Measurements from ENCODE around the gene PLXNA2. TPM values are rescaled to one million over a fixed set of nuclear protein-coding genes. Genes with fewer than 3 reads are reported as not detected.

PLXNA2 gene
- total RNA-seq, 2 donors from 2014 or later: 44.5 to 51.6 TPM

DNA sequence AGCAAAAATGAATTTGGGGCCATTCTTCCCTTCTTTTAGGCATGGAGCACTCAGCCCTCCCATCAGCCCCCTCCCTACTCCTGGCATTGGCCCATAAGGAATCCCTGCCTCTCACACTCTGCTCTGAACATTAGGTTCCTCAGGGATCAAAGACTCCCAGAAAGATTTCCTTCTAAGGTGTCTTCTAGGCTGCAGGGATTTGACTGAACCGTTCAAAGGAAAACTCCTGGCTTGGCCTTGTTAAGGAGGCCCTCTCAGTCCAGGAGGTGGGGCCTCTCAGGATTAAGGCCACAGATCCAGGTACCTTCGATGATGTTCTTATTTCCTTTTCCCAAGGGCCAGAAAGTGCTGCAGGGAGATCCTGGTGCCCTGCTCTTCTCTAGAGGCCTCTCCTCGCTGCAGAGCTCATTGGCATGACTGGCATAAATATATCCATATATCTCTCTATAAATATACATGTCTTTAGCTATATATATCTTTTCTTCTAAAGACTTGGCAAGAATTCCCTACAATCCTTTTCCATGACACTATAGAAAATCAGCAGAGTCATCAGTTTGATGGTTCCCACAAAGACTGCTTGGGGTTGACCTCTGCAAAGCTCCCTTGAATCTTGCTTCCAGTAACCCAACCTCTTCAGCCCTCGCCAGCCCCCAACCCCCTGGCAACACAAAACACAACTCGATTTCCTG, 59.1 kb downstream of the PLXNA2 start:
- no peaks in the 10 kb centered on the region for H3K9me3 ChIP-seq
- DNase-seq: no peak
- 70 to 74% methylated on average over 5 of the region's 5 CpGs for WGBS, 2 donors
- H3K4me3 ChIP-seq: no peak overlapping the region
- TF ChIP-seq, protein P1, sequence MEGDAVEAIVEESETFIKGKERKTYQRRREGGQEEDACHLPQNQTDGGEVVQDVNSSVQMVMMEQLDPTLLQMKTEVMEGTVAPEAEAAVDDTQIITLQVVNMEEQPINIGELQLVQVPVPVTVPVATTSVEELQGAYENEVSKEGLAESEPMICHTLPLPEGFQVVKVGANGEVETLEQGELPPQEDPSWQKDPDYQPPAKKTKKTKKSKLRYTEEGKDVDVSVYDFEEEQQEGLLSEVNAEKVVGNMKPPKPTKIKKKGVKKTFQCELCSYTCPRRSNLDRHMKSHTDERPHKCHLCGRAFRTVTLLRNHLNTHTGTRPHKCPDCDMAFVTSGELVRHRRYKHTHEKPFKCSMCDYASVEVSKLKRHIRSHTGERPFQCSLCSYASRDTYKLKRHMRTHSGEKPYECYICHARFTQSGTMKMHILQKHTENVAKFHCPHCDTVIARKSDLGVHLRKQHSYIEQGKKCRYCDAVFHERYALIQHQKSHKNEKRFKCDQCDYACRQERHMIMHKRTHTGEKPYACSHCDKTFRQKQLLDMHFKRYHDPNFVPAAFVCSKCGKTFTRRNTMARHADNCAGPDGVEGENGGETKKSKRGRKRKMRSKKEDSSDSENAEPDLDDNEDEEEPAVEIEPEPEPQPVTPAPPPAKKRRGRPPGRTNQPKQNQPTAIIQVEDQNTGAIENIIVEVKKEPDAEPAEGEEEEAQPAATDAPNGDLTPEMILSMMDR (IDR thresholded peaks at IDR 0.05): no peak
- TF ChIP-seq POLR2A (IDR thresholded peaks at IDR 0.05): no peak
- no peak overlapping the region for H3K27ac ChIP-seq
- peaks cover 21% of the 10 kb centered on the region for H3K4me1 ChIP-seq
- intact Hi-C loops (cut with DNase I): no loop called here
- no peaks in the 10 kb centered on the region for H3K27me3 ChIP-seq
- no peak for ATAC-seq
- H3K36me3 ChIP-seq (replicated peaks in 1 of 2; ENCODE audit: insufficient read depth in 1 of 2, low read depth in 2 of 2): no peaks in the 10 kb centered on the region

DNA sequence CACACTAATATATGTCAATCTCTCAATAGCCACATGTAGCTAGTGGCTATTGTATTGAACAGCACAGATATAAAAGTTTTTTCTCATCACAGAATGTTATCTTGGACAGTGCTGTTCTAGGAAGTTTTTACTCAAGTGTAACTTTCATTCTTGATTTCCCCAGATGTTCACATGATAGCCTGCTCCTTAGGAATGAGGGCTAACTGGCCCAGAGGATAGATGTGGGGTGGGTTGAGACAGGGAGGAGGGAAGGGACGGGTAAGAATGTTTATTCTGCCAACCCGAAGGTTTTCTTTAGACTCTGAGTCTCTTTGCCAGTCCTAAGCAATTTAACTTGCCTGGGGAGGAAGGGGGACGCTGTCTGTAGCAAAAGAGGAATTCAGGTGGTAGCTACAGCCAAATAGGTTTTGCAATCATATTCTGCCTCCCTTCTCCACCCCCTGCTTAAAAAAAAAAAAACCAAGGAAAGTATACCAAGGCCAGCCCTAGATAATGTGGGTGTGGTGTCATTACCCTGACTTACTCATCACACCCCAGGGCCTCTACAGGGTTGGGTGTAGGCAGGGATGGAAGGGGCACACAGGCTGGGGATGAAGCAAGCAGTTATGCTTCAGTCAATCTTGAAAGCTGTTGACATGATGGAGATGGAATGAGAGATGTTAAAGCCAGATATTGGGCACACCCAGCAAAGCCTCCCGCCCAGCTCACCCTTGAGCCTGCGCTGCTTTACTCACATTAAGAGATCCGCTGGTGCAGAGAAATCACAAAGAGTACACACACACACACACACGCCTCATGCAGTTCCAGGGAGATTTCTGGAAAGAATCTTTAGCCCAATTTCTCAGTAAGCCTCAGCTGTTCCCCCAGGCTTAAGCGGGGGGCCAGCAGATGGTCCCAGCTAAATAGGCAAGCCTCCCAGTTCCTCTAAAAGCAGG, 59.9 kb downstream of the PLXNA2 start:
- no peak overlapping the region for H3K4me3 ChIP-seq
- no peaks in the 10 kb centered on the region for H3K27me3 ChIP-seq
- ATAC-seq: peak; percentile 23
- H3K36me3 ChIP-seq (replicated peaks in 1 of 2; ENCODE audit: insufficient read depth in 1 of 2, low read depth in 2 of 2): no peaks in the 10 kb centered on the region
- peak in 1 of 4 donors; percentile 22 for DNase-seq
- H3K9me3 ChIP-seq: no peaks in the 10 kb centered on the region
- intact Hi-C loops (cut with DNase I): no loop called here
- WGBS, 2 donors: 72 to 76% methylated on average over 8 of the region's 8 CpGs
- no peak overlapping the region for H3K27ac ChIP-seq
- TF ChIP-seq POLR2A (IDR thresholded peaks at IDR 0.05): no peak
- TF ChIP-seq, protein P1 (IDR thresholded peaks at IDR 0.05): no peak
- H3K4me1 ChIP-seq: peaks cover 30% of the 10 kb centered on the region

DNA sequence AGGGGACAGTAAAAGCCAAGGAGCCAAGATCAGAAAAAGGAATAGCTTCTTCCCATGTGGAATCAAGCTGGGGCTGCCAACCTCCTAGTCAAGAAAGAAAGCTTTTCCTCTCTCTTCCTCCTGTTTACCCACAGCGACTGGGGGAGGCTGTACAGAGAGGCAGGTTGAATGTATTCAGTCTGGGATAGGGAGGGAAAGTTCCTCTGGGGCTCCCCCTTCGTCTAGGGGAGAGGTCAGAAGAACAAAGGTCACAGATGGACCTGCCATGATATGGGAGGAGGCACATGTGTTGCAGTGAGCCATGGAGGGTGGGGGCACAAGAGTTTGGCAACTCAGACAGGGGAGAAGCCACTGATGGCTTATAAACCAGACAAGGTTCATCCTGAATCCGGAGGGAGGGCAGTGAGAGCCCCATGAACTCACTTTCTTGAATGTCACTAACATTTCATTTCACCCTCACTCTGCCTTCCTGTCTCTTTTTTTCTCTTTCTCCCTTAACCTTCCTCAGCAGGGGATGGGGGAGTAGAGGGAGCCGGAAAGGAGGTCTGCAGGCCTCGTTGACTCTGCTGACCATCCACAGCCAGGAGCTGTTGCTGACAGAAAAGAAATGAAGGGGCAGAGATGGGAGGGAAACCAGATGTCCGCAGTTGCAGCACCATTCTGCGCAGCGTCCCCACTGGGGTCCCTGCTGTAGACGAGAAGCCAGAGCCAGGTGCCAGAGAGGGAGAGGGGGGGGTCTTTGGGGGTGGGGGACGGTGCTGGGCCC, 61.1 kb downstream of the PLXNA2 start:
- no peaks in the 10 kb centered on the region for H3K36me3 ChIP-seq (replicated peaks in 1 of 2; ENCODE audit: insufficient read depth in 1 of 2, low read depth in 2 of 2)
- no peaks in the 10 kb centered on the region for H3K9me3 ChIP-seq
- 78 to 85% methylated on average over 10 of the region's 10 CpGs for WGBS, 2 donors
- no peak overlapping the region for H3K4me3 ChIP-seq
- ATAC-seq: no peak
- peaks cover 42% of the 10 kb centered on the region for H3K4me1 ChIP-seq
- intact Hi-C loops (cut with DNase I): no loop called here
- H3K27me3 ChIP-seq: no peaks in the 10 kb centered on the region
- TF ChIP-seq, protein P1 (IDR thresholded peaks at IDR 0.05): no peak
- no peak for TF ChIP-seq POLR2A (IDR thresholded peaks at IDR 0.05)
- no peak overlapping the region for H3K27ac ChIP-seq
- DNase-seq: no peak

DNA sequence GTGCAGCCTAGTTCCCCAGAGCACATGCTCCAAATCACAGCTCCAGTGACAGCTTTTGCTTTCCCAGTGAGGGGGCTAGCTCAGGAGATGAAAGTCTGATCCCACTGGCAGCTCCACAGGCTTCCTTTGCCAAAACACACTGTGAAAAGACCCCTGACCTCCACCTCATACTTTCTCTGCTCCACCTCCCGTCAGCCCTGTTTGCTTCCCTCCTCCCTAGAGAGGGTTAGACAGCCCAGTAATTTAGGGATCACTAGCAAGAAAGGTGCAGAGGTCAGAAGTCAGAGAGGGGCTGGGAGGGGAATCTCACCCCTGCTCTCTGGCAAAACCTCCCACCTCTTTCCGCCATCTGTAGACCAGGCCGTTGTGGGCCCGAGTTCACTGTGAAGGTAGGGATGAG, 62.8 kb downstream of the PLXNA2 start:
- ATAC-seq (no peak), DNase-seq (no peak)
- intact Hi-C loops (cut with DNase I): no loop called here
- H3K9me3 ChIP-seq: no peaks in the 10 kb centered on the region
- peaks cover 48% of the 10 kb centered on the region for H3K4me1 ChIP-seq
- no peak overlapping the region for H3K4me3 ChIP-seq
- H3K27me3 ChIP-seq: no peaks in the 10 kb centered on the region
- 80 to 83% methylated on average over 4 of the region's 4 CpGs for WGBS, 2 donors
- TF ChIP-seq, protein P1 (IDR thresholded peaks at IDR 0.05): no peak
- TF ChIP-seq POLR2A (IDR thresholded peaks at IDR 0.05): no peak
- H3K36me3 ChIP-seq (replicated peaks in 1 of 2; ENCODE audit: insufficient read depth in 1 of 2, low read depth in 2 of 2): no peaks in the 10 kb centered on the region
- H3K27ac ChIP-seq: no peak overlapping the region

Data from body of pancreas (tissue), 4 donors.